Kidney capillary endothelial cell (primary cell): ENCODE results near the gene KIFC3.
"Not testable (repeated sequence)": the region's sequence is repeated elsewhere in the genome, so short reads cannot be mapped to it uniquely, and the experiment has no call there.

ENCODE experiments used
- DNase-seq: peaks from one replicate; pipeline ENCODE4 v3.0.0-alpha.2; 2018; ENCODE audit warnings: low spot score

Gene KIFC3

GRCh38 chr16:57786632-57787518 is 15.4 kb downstream of the KIFC3 start:
- no peak for DNase-seq

GRCh38 chr16:57785924-57786323 is 16.4 kb downstream of the KIFC3 start:
- DNase-seq: no peak

GRCh38 chr16:57785385-57785784 is 16.9 kb downstream of the KIFC3 start:
- no peak for DNase-seq

GRCh38 chr16:57784334-57784733 is 18.0 kb downstream of the KIFC3 start:
- no peak for DNase-seq

- DNase-seq: no peak
These were observed 18.4 kb downstream of the KIFC3 start for GRCh38 chr16:57783883-57784282.

GRCh38 chr16:57783116-57783515 is 19.2 kb downstream of the KIFC3 start:
- DNase-seq: no peak

GRCh38 chr16:57782607-57783055 is 19.7 kb downstream of the KIFC3 start:
- DNase-seq: not testable (repeated sequence)

GRCh38 chr16:57781741-57782606 is 20.3 kb downstream of the KIFC3 start:
- peak; percentile 71 for DNase-seq

- DNase-seq: no peak
These were observed 20.9 kb downstream of the KIFC3 start for GRCh38 chr16:57781349-57781740.

- DNase-seq: not testable (repeated sequence)
These were observed 22.5 kb downstream of the KIFC3 start for GRCh38 chr16:57779836-57780235.

- no peak for DNase-seq
These were observed 23.6 kb downstream of the KIFC3 start for GRCh38 chr16:57778658-57779057.

- no peak for DNase-seq
These were observed 26.4 kb downstream of the KIFC3 start for GRCh38 chr16:57775661-57776469.

- no peak for DNase-seq
These were observed 27.5 kb downstream of the KIFC3 start for GRCh38 chr16:57774705-57775285.

GRCh38 chr16:57773655-57774295 is 28.5 kb downstream of the KIFC3 start:
- no peak for DNase-seq

- no peak for DNase-seq
These were observed 29.3 kb downstream of the KIFC3 start for GRCh38 chr16:57773019-57773418.

- no peak for DNase-seq
These were observed 31.0 kb downstream of the KIFC3 start for GRCh38 chr16:57771141-57771785.

- DNase-seq: no peak
These were observed 31.9 kb downstream of the KIFC3 start for GRCh38 chr16:57770361-57770760.

- no peak for DNase-seq
These were observed 32.6 kb downstream of the KIFC3 start for GRCh38 chr16:57769541-57770145.

GRCh38 chr16:57766714-57767348 is 35.5 kb downstream of the KIFC3 start:
- DNase-seq: no peak
